Suprapubic skin (tissue), 4 donors: ENCODE results near the gene HBS1L.

Experiments used
- CTCF ChIP-seq, 2 donors: fragments of 200-600 bp in 1 of 2; fragments of 450-650 bp in 1 of 2; sonication (generic) in 1 of 2; IDR thresholded peaks; one replicate each; pipeline ENCODE4 v1.5.1; 2016 to 2019; ENCODE audit warnings: antibody characterized with exemption in 2 of 2, mild to moderate bottlenecking in 1 of 2, moderate library complexity in 1 of 2
- POLR2A ChIP-seq, 2 donors: fragments of 450-650 bp; IDR thresholded peaks; one replicate each; pipeline ENCODE4 v1.6.1; 2017; ENCODE audit warnings: antibody characterized with exemption in 2 of 2, mild to moderate bottlenecking in 2 of 2, moderate library complexity in 2 of 2
- POLR2AphosphoS5 ChIP-seq, 3 donors: sonication (generic); formaldehyde crosslinking; IDR thresholded peaks; one replicate each; pipeline ENCODE4 v1.6.1; 2017; ENCODE audit warnings: antibody characterized with exemption in 3 of 3

DNA sequence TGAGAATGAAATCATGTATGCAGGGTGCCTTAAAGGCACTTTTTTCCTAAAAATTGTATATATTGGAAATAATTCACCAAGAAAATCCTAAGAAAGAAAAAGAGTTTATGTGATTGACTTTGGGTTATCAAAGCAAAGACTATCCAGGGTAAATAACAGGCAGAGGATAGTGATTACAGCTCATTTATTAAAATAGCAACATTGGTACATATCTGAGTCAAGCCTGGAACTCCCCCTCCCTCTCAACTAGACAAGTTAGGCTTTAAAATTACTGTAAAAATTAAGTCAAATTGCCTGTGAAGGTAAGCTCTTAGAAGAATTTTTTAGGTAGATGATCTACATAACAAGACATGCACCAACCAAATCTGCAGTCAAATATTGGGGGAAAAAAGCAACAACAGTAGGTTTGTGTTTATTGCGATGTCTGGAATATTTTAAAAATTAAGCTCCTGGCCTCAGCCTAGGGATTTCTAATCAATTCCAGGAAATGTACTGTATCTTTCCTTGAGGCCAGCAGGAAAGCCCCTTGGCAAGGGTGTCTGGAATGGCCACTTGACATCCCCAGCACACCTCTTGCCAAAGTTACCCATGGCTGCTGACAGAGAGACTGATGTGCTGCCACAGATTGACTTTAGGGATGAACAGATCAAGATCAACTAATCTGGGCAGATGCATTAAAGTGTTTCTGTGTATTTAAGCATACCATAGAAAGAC, 31.2 kb upstream of the HBS1L start:
- no peak for TF ChIP-seq CTCF (IDR thresholded peaks at IDR 0.05)
- no peak for TF ChIP-seq POLR2A (IDR thresholded peaks at IDR 0.05)
- no peak for TF ChIP-seq POLR2AphosphoS5 (IDR thresholded peaks at IDR 0.05)
